NCI-H748 treated with DMSO at 0.1 percent for 48 hours (cell line): ENCODE results near the gene IGFBP2.

Experiments used
- DNase-seq: peaks from one replicate; lab custom pipeline; 2025; lab: John Stamatoyannopoulos, UW

The IGFBP2 gene

DNA sequence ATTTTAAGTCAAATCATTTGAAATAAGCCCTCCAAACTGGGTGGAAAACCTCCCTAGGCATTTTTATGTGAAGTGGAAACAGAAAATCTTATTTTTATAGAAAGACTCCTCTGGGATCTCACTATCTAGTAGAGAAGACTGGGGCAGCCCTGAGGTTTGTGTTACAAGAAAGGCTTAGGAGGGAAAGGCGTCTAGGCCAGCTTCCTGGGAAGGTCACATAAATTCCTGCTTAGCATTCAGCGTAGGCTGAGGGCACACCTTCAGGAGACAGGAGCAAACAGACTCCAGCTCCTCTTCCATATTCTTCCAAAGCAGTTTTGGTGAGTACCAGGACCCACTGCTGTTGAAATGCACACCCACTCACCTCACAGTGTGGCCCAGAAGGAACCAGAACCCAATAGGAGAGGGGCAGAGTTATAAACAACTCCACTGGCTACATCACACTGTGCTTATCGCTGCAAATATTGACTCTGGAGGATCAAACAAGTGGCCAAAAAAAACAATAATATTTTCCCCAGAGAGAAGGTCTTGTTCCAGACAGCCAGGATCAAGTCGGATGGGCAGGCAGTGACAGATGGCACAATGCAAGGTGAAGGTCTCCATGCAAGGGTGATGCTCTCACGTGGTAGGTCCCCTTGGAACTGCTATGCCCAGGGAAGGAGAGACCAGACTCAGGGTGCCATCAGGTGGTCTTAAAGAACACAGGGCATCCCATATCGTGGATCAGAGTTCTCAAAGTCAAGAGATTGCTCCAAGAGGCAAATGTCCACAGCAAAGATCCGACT, 17.7 kb upstream of the IGFBP2 start:
- DNase-seq: no peak

DNA sequence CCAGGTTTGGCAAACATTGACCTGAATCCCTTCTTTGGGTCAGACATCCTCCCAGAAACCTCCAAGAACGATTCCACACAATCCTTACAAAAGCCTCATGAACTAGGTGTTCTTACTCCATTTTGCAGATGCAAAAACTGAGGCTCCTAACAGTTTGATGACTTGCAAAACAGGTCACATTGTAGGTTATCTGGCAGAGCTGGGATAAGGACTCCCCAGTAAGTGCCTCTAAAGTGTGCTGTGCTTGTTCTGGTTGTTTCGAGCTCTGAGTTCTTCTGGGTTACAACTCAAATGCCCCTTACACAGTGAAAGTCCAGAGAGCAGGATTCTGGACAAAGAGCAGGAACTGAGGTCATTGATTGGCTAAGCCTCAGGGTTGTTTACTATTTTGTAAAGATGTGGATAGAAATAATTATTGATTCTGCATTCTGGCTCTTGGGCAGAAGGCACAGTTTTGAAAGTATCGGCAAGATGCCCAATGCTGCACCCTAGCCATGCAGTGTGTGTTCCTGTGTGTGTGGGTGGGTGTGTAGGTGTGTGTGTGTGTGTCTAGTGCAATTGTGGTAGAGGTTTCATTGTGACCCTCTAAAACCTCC, 17.0 kb upstream of the IGFBP2 start:
- no peak for DNase-seq

DNA sequence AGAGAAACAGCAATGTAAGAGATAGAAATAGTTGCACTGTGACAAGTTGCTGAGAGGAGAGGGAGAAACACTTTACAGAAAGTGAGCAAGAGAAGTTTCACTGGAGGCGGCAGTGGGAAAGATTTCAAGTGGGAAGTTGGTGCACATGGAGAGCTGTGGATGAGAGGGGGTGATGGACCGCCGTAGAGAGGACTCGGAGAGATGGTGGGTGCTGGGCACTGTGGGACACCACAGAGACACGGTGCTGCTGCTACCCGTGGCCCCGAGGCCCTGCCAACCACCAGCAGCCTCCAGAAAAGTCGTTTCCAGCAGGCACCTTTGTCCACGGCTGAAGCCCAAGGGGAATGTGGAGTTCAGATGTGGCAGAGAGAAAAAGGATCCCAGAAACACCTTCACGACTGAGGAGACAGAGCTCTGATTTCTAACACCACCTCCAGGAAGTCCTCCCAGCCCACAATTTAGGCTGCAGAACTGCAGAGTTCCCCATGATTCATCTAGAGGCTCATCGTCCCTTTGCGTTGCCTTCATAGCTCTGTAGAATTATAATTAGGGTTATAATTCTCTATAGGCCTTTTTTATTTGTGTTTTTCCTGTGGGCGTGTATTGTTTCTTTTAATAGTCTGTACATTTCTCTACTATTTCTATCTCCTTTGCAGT, 15.9 kb upstream of the IGFBP2 start:
- no peak for DNase-seq

DNA sequence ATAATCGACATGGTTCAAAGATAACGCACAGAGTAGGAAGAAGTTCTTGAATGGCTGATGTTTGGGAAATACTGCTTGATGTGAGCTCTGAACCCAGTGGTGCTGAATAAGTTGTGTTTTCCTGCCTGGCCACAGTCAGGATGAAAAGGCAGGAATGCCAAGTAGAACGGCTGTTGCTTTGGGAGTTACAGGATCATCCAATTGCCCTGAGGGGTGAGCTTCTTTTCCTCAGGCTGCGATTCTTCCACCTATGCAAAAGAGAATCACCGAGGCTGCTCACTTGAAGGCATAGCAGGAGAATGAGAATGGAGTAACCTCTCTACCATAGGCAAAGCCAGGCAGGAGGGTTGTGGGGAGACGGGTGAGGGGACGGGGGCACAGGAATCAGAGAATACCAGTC, 14.4 kb upstream of the IGFBP2 start:
- DNase-seq: no peak

DNA sequence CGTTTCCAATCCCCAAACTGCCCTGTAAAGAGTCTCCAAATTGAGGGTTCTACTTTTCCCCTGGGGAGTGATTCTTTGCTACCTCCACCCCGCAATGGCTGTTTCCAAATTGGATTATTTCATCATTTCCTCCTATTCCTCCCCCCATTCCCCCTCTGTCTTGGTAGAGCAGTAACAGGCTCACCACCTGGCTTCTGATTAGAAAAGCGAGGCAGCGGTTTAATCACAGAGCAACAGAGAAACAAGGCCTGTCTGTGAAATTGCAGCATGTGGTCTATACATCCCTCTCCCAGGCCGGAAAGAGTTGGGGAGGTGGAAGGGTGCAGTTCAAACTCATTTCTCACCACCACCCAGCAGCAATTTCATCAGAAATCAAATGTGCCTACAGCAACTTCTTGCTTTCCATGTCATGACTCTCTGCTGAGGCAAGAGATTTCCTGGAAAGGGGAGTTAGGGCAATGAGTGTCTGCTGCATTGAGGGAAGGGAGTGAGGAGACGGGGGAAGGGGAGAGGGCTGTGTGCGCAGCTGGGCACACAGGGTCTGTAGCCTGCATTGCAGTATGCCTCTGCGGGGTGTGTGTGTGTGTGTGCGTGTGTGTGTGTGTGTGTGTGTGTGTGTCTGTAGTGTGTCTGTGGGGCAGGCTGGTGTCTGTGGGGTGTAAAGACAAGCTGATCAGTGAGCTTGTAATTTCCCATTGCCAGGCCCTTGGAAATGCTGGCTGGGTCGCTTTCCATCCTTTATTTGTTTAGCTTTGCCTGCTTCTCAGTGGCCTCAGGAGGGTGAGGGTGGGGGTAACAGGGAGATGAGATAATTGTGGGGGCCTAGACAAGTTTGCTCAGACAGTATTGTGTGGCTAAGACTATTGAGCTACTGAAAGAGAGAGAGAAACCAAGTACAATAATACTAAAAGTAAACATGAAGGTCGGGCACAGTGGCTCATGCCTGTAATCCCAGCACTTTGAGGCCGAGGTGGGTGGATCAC, 13.5 kb upstream of the IGFBP2 start:
- DNase-seq: peak; percentile 57

DNA sequence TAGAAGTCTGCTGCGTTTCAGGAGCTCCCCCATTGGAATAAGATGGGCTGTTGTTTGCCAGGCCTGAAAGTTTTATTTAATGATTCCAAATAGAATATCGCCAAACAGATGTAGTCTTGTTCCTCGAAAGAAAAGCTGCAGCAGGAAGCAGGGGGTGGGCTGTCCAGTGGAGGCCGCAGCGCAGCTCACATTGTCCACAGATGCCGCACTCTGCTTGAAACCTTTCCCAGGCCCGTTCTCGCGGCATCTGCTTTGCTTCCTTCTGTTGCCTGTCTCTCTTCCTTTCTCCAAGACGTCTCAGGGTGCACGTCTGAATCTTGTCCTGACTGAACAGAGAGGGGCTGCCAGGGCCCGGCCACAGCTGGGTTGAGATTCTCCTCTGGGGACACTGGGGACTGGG, 12.4 kb upstream of the IGFBP2 start:
- DNase-seq: no peak

DNA sequence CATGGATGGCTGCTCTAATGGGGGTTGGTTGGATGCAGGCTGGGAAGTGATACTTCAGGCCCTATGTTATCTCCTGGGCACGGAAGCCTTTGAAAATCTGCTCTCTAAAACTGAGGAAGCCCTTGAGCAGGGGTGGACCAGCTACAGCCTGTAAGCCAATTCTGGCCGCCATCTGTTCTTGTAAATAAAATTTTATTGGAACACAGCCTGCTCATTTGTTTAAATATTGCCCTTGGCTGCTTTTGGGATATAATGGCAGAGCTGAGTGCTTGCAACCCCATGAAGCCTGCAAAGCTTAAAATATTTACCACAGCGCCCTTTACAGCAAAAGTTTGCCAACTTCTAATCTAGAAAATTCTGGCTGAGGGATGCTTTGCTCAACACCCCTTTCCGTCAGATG, 11.9 kb upstream of the IGFBP2 start:
- DNase-seq: peak; percentile 27

DNA sequence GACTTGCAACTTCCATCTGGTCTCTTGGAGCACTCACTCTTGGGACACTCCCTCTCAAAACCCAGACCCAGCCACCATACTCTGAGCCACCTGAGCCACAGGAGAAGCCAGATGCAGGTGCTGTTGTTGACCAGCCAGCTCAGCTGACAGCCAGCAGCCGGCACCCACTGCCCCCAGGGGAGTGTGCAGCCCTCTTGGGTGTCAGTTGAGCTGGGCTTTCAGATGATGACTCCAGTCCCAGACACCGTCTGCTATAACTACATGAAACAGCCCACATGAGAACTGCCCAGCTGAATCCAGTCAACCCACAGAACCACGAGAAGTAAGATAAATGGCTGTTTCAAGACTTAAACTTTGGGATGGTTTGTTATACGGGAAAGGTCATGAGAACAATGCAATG, 10.7 kb upstream of the IGFBP2 start:
- no peak for DNase-seq

DNA sequence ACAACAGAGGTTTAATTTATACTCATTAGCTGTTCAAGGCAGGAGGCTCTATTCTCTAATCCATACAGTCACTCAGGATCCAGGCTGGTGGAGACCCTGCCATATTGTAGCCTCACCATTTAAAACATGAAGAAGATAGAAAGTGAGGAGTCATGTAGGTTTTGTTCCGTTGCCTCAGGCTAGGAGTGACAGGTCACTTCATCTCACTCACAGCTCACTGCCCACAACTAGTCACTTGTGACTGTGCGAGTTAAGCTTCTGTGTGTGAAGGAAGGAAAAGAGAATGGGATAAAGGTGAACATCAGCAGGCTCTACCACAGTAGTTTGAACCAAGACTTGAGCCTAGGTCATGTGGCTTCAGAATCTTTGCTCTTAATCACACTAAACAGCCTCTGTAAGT, 9.0 kb upstream of the IGFBP2 start:
- no peak for DNase-seq

DNA sequence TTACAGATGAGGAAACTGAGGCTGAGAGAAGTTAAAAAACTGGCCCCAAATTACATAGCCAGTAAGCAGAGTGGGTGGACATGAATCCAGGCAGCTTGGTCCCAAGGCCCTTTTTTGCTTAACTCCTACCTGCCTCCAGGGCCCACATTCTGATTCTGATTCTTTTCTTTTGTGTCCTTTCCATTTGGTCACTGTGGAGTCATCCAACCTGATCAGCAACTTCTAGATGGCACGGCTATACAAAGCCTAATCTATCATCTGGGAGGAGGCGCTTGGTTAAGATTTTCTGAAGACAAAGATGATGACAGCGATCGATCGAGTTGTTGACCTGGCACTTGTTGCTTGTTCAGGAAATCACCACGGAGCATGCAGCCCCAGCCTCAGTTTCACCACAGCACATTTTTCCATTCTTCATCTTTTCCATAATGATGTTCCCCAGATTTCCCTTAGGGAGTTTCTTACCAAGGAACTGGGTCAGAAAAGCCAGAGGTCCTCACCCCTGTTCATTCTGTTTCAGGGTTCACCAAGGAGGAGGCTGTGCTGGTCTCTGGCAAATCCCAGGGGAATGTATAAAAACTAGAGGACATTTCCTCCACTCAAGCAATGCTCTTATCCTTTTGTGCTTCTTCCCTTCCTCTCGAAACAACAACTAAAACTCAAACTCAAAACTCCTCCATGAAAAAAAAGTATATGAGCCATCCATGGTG, 6.9 kb upstream of the IGFBP2 start:
- no peak for DNase-seq

DNA sequence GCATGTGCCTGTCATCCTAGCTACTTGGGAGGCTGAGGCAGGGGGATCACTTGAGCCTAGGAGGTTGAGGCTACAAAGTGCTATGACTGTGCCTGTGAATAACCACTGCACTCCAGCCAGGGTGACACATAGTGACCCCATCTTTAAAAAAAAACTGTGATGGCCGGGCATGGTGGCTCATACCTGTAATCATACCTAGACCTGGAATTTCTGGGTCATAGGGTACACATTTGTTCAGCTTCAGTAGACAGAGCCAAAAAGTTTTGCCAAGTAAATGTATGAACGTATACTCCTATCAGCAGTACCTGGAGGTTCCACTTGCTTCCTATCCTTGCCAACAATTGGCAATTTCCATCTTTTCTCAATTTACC, 6.4 kb upstream of the IGFBP2 start:
- no peak for DNase-seq

DNA sequence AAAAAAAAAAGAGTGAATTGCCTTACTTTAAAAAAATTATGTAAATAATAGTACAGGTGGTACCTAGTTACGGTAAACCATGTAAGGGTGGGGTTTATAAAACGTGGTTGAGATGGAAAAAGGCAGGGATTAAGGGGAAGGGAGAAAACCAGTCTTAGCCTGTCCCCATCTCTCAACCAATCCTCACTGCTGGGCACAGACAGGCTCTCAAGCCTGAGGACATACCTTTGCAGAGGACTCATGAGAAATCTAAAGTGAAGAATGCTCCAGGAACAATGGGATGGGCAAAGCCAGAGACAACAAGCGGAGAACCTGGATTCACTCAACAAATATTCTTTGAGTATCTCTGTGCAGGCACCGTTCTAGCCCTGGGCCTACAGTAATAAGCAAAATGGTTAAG, 3.4 kb upstream of the IGFBP2 start:
- DNase-seq: no peak

DNA sequence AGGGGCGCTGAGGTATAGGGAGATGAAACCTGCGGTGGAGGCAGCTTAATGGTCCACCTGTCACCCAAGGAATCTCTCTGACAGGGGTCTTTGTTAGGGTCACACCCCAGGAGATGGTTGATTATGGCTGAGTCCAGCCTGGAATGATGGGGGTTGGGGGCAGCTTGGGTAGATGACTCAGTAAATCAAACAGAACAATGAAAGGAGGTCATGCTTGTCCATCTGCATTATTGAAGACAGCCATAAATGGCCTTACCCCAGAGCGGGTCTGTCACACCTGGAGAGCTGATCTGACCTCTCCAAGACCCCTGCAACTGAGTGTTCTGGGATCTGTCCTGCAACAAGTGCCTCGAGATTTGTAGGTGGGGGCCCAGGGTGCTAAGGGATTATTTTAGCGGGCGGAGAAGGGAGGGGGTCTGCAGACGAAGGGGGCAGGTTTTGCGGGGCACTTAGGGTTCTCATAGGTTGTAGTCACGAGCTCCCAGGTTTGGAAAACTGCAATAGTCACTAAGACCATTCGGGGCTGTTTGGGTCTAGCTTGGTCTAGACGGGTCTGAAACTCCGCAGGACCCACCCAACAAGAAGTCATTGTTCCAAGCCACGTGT, 771 bp upstream of the IGFBP2 start:
- no peak for DNase-seq

DNA sequence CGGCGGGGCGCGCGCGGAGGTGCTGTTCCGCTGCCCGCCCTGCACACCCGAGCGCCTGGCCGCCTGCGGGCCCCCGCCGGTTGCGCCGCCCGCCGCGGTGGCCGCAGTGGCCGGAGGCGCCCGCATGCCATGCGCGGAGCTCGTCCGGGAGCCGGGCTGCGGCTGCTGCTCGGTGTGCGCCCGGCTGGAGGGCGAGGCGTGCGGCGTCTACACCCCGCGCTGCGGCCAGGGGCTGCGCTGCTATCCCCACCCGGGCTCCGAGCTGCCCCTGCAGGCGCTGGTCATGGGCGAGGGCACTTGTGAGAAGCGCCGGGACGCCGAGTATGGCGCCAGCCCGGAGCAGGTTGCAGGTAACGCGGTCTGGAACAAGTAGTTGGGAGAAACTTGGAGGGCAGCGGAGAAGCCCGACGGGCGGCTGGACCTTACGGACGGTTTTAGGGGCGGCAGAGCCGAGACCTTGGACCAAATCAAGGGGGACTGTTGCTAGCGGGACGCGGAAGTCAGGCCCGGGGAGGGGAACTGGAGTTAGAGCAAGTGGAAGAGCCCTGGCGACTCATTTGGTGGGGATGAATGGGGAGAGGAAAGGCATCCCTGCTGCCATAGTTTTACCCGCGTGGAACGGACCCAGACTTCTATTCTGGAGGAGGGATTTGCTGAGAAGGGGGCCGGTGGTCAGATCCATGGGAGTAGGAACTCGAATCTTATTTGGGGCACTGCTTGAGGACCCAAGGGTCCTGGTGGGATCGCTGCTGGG, 573 bp downstream of the IGFBP2 start:
- DNase-seq: no peak

DNA sequence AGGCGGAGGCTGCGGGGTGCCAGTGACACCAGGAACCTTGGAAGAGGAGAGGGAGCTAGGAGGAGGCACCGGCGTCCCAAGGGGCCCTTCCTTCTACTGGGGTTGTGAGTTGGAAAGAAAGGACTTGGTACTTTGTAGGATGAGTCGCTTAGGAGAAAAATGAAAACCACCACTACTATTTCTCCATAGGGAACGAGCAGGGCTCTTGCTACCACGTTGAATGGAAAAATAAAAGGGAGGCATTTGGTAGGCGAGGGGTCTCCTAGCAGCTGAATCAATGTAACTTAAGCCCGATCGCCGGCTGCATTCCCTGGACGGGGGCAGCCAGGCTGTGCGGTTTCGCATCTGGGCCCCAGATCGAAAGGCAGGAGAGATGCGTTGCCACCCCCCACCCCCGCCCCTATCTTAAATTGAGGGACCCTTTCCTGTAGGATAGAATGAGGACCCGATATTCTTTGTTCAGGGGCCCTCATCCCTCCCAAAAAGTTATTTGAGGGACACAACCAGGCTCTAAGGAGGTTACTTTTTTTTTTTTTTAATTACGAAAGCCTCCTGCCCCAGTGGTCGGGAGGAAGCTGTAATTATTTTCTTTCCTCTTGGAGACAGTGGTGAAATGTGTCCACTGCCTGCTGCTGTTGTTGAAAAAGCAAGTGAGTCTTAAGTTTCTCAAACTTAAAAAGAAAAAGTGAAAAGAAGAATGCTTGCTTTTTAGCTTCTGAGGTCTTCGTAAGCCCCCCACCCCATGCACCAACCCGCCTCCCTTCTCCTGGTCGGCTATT, 1.3 kb downstream of the IGFBP2 start:
- no peak for DNase-seq

DNA sequence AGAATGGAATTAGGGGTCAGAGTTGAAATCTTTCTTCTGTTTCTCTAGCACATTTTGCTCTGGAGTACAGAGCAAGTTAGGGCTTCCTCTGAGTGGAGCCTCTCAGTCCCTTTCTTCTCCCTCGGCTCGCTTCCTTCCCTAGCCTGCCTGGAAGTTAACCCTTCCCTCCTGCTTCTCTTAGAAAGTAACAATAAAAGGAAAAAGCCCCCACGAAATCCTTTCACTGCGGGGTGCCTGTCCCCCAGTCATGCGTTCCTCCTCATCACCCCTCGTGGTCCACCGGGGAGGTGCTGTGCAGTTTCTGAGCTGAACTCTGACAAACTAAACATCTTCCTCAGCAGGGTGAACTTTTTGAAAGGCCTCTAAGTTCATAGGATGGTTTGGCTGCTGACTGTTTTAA, 2.0 kb downstream of the IGFBP2 start:
- no peak for DNase-seq

DNA sequence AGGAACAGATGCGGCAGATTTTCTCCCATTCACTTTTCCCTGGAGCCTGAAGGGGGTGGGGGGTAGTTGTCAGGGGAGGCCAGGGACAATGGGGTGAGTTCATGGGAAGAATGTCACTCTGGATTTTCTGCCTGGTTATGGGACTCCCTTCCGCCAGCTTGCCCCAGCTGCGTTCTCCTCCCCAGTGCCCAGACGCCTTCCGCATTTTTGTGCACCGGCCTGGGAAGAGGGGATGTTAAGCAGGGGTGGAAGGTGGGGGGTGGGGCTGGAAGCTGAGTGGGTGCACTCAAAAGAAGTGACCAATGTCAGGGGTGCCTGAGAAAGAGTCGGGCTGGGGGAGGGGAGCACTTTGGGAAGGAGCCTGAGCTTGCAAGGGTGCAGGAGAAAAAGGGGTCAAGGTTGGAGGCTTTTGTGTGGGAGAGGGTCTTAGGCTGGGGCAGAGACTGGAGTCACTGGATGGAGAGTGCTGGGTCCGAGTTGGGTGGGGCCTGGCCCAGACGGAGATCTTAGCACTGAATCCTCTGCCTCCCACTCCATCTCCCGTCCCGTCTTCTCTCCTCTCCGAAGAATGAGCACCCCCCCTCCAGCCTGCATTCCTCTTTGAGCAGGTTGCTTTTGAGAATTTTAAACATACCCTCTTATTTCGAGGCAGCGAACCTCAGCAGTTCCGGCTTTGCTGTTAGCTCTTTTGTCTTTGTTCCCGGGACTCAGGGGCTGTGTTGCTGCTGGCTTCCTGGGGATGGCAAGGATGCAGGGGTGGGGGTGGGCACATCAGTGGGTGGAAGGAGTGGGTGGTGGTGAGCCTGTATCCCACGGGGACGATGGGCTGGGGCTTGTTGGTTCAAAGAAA, 2.7 kb downstream of the IGFBP2 start:
- DNase-seq: no peak

DNA sequence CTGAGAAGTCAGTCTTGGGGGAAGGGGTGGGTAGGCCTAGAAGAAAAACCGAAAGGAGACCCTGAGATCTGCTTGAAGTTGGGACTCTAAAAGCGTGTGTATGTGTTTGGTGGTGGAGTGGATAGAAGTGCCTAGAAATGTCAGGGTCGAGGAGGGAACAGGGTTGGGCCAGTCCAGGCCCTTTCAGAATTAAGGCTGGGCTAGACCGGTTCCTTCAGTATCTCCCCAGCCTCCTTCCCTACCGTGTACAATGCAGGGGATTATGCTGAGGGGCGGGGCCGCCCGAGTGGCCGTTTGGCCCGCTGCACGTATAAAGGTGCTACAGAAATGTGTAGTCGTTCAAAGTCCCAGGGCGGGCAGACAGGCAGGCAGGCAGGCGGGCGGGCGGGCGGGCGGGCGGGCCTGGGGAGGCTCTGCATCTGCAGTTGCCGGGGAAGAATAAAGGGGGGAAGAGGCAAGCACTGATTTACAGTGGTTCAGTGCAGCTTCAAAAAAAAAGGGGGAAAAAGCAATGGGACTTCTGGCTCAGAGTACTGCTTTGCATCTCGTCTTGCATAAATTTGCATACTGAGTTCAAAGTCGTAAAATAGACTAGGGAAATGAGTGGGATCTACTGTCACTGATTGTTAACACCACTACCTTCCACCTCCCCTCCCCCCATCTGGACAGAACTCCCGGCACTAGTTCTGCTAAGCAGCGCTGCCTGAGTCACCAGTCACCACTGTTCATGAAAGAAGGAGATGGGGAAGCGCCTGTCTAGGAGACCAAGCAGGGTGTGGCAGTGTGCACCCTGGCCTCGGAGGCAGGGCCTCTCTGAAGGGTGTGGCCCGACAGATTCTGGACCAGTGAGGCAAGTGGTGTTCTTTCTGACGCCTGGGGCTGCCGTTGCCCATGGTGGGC, 3.6 kb downstream of the IGFBP2 start:
- no peak for DNase-seq
